Neuronal stem cell (in vitro differentiated cells): ENCODE data around the gene KRTAP10-1.
A peak's percentile ranks its signal among the peaks of the same experiment; 100 is the strongest.
"Not testable (repeated sequence)": the region's sequence is repeated elsewhere in the genome, so short reads cannot be mapped to it uniquely, and the experiment has no call there.

Experiments
- DNase-seq: peaks from one replicate; pipeline ENCODE4 v3.0.0-alpha.2; 2013; ENCODE audit warnings: low spot score
- H2AFZ ChIP-seq: one replicate; pipeline ENCODE4 v1.6.1; 2013; ENCODE audit warnings: mild to moderate bottlenecking, low read length, inconsistent platforms
- H2AK5ac ChIP-seq: 2 replicates; pipeline ENCODE4 v1.6.1; 2013; ENCODE audit warnings: low read depth, mild to moderate bottlenecking, inconsistent platforms, low read length, moderate library complexity, mixed read lengths
- H2BK120ac ChIP-seq: 2 replicates; pipeline ENCODE4 v1.6.1; 2013; ENCODE audit warnings: low read depth, mild to moderate bottlenecking, inconsistent platforms, low read length, moderate library complexity, mixed read lengths
- H2BK12ac ChIP-seq: one replicate; pipeline ENCODE4 v1.6.1; 2013; ENCODE audit warnings: low read length, inconsistent platforms
- H2BK15ac ChIP-seq: 2 replicates; pipeline ENCODE4 v1.6.1; 2013; ENCODE audit warnings: mild to moderate bottlenecking, low read length, inconsistent platforms, mixed read lengths
- H2BK5ac ChIP-seq: one replicate; pipeline ENCODE4 v1.6.1; 2013; ENCODE audit warnings: inconsistent platforms, mild to moderate bottlenecking, low read length, moderate library complexity
- H3K14ac ChIP-seq: one replicate; pipeline ENCODE4 v1.6.1; 2013; ENCODE audit warnings: low read length, inconsistent platforms
- H3K18ac ChIP-seq: 2 replicates; pipeline ENCODE4 v1.6.1; 2013; ENCODE audit warnings: low read length, inconsistent platforms
- H3K23ac ChIP-seq: 2 replicates; pipeline ENCODE4 v1.6.1; 2013; ENCODE audit warnings: low read depth, mild to moderate bottlenecking, mixed read lengths, low read length, inconsistent platforms; ENCODE audit not compliant: poor library complexity
- H3K27ac ChIP-seq: replicated peaks from 3 replicates; pipeline ENCODE4 v1.5.1; 2013; ENCODE audit warnings: low read length, inconsistent platforms
- H3K27me3 ChIP-seq, 3 experiments: 2 replicates each; pipeline ENCODE4 v1.6.1; 2013; ENCODE audit warnings: low read length in 3 of 3, mild to moderate bottlenecking in 2 of 3, inconsistent platforms in 1 of 3, low read depth in 1 of 3, mixed read lengths in 1 of 3, moderate library complexity in 1 of 3; ENCODE audit not compliant: control insufficient read depth in 3 of 3, insufficient read depth in 3 of 3
- H3K36me3 ChIP-seq, 2 donors: replicated peaks in 1 of 2; 2 replicates each; pipeline ENCODE4 v1.6.1; 2013; ENCODE audit warnings: low read length in 2 of 2; ENCODE audit not compliant: control insufficient read depth in 2 of 2, insufficient read depth in 2 of 2
- H3K4ac ChIP-seq: 2 replicates; pipeline ENCODE4 v1.6.1; 2013; ENCODE audit warnings: inconsistent platforms, mild to moderate bottlenecking, low read length, moderate library complexity
- H3K4me1 ChIP-seq, 2 donors: 1 replicate in 1 of 2; 2 replicates in 1 of 2; pipeline ENCODE4 v1.6.1; 2013; ENCODE audit warnings: low read length in 2 of 2, low read depth in 1 of 2; ENCODE audit not compliant: control insufficient read depth in 2 of 2, insufficient read depth in 1 of 2
- H3K4me2 ChIP-seq: one replicate; pipeline ENCODE4 v1.6.1; 2013; ENCODE audit warnings: mild to moderate bottlenecking, low read length, inconsistent platforms; ENCODE audit not compliant: insufficient read depth, poor library complexity, severe bottlenecking
- H3K4me3 ChIP-seq, 2 donors: 2 replicates each; pipeline ENCODE4 v1.5.1; 2013; ENCODE audit warnings: low read length in 2 of 2, mild to moderate bottlenecking in 2 of 2, inconsistent platforms in 1 of 2, moderate library complexity in 1 of 2
- H3K79me1 ChIP-seq: one replicate; pipeline ENCODE4 v1.6.1; 2013; ENCODE audit warnings: low read depth, mild to moderate bottlenecking, inconsistent platforms, low read length, moderate library complexity
- H3K9ac ChIP-seq: one replicate; pipeline ENCODE4 v1.6.1; 2013; ENCODE audit warnings: mild to moderate bottlenecking, low read depth, low read length, inconsistent platforms; ENCODE audit not compliant: poor library complexity
- H3K9me3 ChIP-seq, 2 donors: replicated peaks in 1 of 2; 2 replicates each; pipeline versions ENCODE3 to v1.6.1; 2013; ENCODE audit warnings: low read length in 2 of 2, mild to moderate bottlenecking in 2 of 2, inconsistent platforms in 1 of 2, low read depth in 1 of 2, mixed read lengths in 1 of 2, moderate library complexity in 1 of 2; ENCODE audit not compliant: control insufficient read depth in 2 of 2, insufficient read depth in 1 of 2
- H4K8ac ChIP-seq: one replicate; pipeline ENCODE4 v1.6.1; 2013; ENCODE audit warnings: low read depth, mild to moderate bottlenecking, inconsistent platforms, low read length, moderate library complexity
- H4K91ac ChIP-seq: one replicate; pipeline ENCODE4 v1.6.1; 2013; ENCODE audit warnings: low read length, low read depth, mild to moderate bottlenecking, inconsistent platforms; ENCODE audit not compliant: poor library complexity
- WGBS, 2 donors: extraction: QIAGEN DNeasy Blood & Tissue Kit; methylation state at CpG; one replicate each; pipeline ENCODE4 v1.1.7; 2013; ENCODE audit warnings: missing lambda C conversion rate in 2 of 2, mixed read lengths in 1 of 2; ENCODE audit not compliant: insufficient read length in 2 of 2, insufficient replicate concordance in 1 of 2; ENCODE audit errors: extremely low coverage in 2 of 2; 5-methylcytosine and 5-hydroxymethylcytosine counted together

Gene KRTAP10-1

GRCh38 chr21:44552136-44552535 lies 12.1 kb upstream of the KRTAP10-1 start:
- Histone ChIP-seq H3K4ac (no peak overlapping the region), H2BK15ac (peak overlapping the region; percentile 5), H4K91ac (peak overlapping the region; percentile 89), H3K9me3 (peaks cover 0 to 3% of the 10 kb centered on the region in 2 donors), H3K4me2 (no peak overlapping the region), H3K27me3 (no peaks in the 10 kb centered on the region), H3K4me3 (no peak overlapping the region), H4K8ac (no peak overlapping the region), H3K9ac (no peak overlapping the region), H2BK5ac (peak overlapping the region; percentile 27), H3K4me1 (peaks cover 21 to 22% of the 10 kb centered on the region in 2 donors), H3K27ac (no peak overlapping the region), H2AK5ac (peak overlapping the region; percentile 95), H3K23ac (no peak overlapping the region), H3K18ac (peak overlapping the region; percentile 92), H2BK120ac (peak overlapping the region; percentile 9), H3K79me1 (no peaks in the 10 kb centered on the region), H2AFZ (peak overlapping the region; percentile 69), H3K14ac (peak overlapping the region; percentile 78), H2BK12ac (peak overlapping the region; percentile 10), H3K36me3 (no peaks in the 10 kb centered on the region)
- no CpG with 5 or more reads among the region's 6 CpGs for WGBS, 2 donors
- no peak for DNase-seq

GRCh38 chr21:44551340-44551961 lies 11.5 kb upstream of the KRTAP10-1 start, which contains the start of gene KRTAP10-2:
Gene KRTAP10-2 (minus strand): TSS chr21:44551505. CDS start chr21:44551458, 47 bp downstream.
- H3K36me3 ChIP-seq: no peaks in the 10 kb centered on the region
- peak within 1 kb of the TSS in 1 of 2 donors; percentile 37 for H3K4me3 ChIP-seq
- H3K14ac ChIP-seq: peak within 1 kb of the TSS; percentile 78
- H3K27me3 ChIP-seq: no peaks in the 10 kb centered on the region
- H2AFZ ChIP-seq: peak within 1 kb of the TSS; percentile 69
- peak within 1 kb of the TSS; percentile 95 for H2AK5ac ChIP-seq
- peak within 1 kb of the TSS; percentile 89 for H4K91ac ChIP-seq
- WGBS, 2 donors: no CpG with 5 or more reads among the region's 17 CpGs
- H3K9ac ChIP-seq: peak within 1 kb of the TSS; percentile 24
- DNase-seq: no peak
- H3K79me1 ChIP-seq: no peaks in the 10 kb centered on the region
- no peak within 1 kb of the TSS for H3K27ac ChIP-seq
- peak within 1 kb of the TSS; percentile 65 for H2BK12ac ChIP-seq
- no peak within 1 kb of the TSS for H3K4ac ChIP-seq
- peak within 1 kb of the TSS; percentile 92 for H3K18ac ChIP-seq
- peak within 1 kb of the TSS; percentile 27 for H2BK5ac ChIP-seq
- H3K4me2 ChIP-seq: no peak within 1 kb of the TSS
- peak within 1 kb of the TSS; percentile 1 for H3K23ac ChIP-seq
- peak within 1 kb of the TSS; percentile 90 for H2BK120ac ChIP-seq
- peaks cover 21 to 22% of the 10 kb centered on the region in 2 donors for H3K4me1 ChIP-seq
- H4K8ac ChIP-seq: no peak within 1 kb of the TSS
- H3K9me3 ChIP-seq: peaks cover 0 to 3% of the 10 kb centered on the region in 2 donors
- peak within 1 kb of the TSS; percentile 81 for H2BK15ac ChIP-seq

- Histone ChIP-seq H3K79me1 (no peaks in the 10 kb centered on the region), H3K14ac (peak overlapping the region; percentile 49), H2BK12ac (peak overlapping the region; percentile 16), H3K27me3 (no peaks in the 10 kb centered on the region), H3K4me2 (no peak overlapping the region), H3K18ac (peak overlapping the region; percentile 48), H2AK5ac (peak overlapping the region; percentile 77), H2BK120ac (no peak overlapping the region), H2BK15ac (peak overlapping the region; percentile 81), H3K9ac (no peak overlapping the region), H3K4ac (no peak overlapping the region), H3K9me3 (peaks cover 0 to 3% of the 10 kb centered on the region in 2 donors), H3K27ac (no peak overlapping the region), H3K4me1 (peaks cover 21 to 22% of the 10 kb centered on the region in 2 donors), H2AFZ (no peak overlapping the region), H3K23ac (peak overlapping the region; percentile 1), H3K4me3 (peak overlapping the region in 1 of 2 donors; percentile 37), H3K36me3 (no peaks in the 10 kb centered on the region), H2BK5ac (peak overlapping the region; percentile 16), H4K91ac (peak overlapping the region; percentile 31), H4K8ac (no peak overlapping the region)
- DNase-seq: no peak
- no CpG with 5 or more reads among the region's 10 CpGs for WGBS, 2 donors
Measured at GRCh38 chr21:44550807-44551206, 10.8 kb upstream of the KRTAP10-1 start.

GRCh38 chr21:44550285-44550684 lies 10.3 kb upstream of the KRTAP10-1 start:
- not testable (repeated sequence) for DNase-seq, H3K27ac ChIP-seq, H3K4me2 ChIP-seq, H3K4ac ChIP-seq, H3K36me3 ChIP-seq, H3K9ac ChIP-seq, H4K8ac ChIP-seq, H3K79me1 ChIP-seq, H3K27me3 ChIP-seq, H3K4me3 ChIP-seq, H3K9me3 ChIP-seq
- Histone ChIP-seq H2BK120ac (peak overlapping the region; percentile 90), H3K14ac (peak overlapping the region; percentile 49), H2AFZ (peak overlapping the region; percentile 22), H2BK15ac (peak overlapping the region; percentile 81), H3K18ac (peak overlapping the region; percentile 92), H3K4me1 (peaks cover 21 to 22% of the 10 kb centered on the region in 2 donors), H3K23ac (peak overlapping the region; percentile 1), H2AK5ac (peak overlapping the region; percentile 77), H2BK12ac (peak overlapping the region; percentile 49), H2BK5ac (peak overlapping the region; percentile 16), H4K91ac (peak overlapping the region; percentile 31)
- no CpG with 5 or more reads among the region's 17 CpGs for WGBS, 2 donors
